ENCODE measurements around the gene MTUS2.

- TF ChIP-seq POLR2AphosphoS5 (IDR thresholded peaks at IDR 0.05; ENCODE audit: low read depth, low read length) (no peak), POLR2A (IDR thresholded peaks at IDR 0.05; ENCODE audit: low read depth, low read length) (no peak), SPI1 (IDR thresholded peaks at IDR 0.05; ENCODE audit: low read depth, low read length) (no peak), PAX5 (IDR thresholded peaks at IDR 0.05; ENCODE audit: insufficient read depth, low read length, severe bottlenecking) (no peak), TAF1 (IDR thresholded peaks at IDR 0.05; ENCODE audit: low read depth, low read length) (no peak)
These were observed 680.2 kb downstream of the MTUS2 start for GRCh38 chr13:29500386-29500785.
